GM18505 (cell line): ENCODE measurements around the gene SLC39A1.
"Not testable (repeated sequence)": the region's sequence is repeated elsewhere in the genome, so short reads cannot be mapped to it uniquely, and the experiment has no call there.

Experiments used
- ATAC-seq: cut with Tn5 transposase; IDR thresholded peaks from one replicate; pipeline ENCODE4 v1.9.1; 2021; ENCODE audit not compliant: unreplicated experiment
- POLR2A ChIP-seq: IDR thresholded peaks from 4 replicates; pipeline ENCODE4 v1.6.1; 2011; ENCODE audit warnings: borderline replicate concordance; ENCODE audit not compliant: insufficient read depth, insufficient read length; ENCODE audit errors: extremely low read depth

Gene SLC39A1, protein sequence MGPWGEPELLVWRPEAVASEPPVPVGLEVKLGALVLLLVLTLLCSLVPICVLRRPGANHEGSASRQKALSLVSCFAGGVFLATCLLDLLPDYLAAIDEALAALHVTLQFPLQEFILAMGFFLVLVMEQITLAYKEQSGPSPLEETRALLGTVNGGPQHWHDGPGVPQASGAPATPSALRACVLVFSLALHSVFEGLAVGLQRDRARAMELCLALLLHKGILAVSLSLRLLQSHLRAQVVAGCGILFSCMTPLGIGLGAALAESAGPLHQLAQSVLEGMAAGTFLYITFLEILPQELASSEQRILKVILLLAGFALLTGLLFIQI

DNA sequence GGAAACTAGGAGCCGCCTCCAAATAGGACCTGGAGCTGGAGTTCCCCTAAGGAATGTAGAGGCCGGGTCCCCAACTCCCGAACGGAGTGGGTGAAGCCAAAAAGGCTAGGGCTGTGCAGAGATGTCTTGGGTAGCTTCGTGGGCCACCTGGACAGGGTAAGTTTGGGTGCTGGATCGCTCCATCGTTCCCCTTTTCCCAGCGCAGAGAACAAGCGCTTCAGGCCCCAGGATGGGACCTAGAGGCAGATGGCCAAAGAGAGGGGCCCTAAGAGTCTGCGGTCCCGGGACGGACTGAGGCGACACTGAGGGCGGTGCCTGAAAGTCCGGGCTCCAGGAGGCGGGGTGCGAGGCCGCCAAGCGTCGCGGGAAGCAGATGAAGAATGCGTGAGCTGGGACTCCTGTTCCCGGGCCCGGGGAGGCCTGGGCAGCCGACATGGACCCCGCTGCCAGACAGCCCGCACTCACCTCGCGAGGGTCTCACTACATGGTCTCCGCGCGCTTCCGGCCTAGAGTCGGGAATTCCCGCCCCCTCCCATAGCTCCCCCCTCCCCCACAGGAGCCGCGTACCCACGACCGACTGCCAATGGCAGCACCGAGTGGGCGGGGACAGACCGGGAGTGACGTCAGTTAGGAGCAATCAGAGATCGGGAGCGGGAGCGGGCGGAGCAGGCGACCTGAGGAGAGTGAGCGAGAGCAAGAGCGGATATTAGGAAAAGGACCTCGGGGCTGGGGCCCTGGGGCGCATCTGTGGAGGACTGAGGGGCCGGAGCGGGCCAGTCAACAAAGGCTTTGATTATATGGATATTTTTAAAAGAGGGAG, at the start of gene SLC39A1:
Gene SLC39A1 (minus strand): TSS at position 508 of the 820 bp plus-strand sequence. CDS start 822 bp downstream, outside the sequence.
- peak; percentile 43 for ATAC-seq
- TF ChIP-seq POLR2A = peak; percentile 73

DNA sequence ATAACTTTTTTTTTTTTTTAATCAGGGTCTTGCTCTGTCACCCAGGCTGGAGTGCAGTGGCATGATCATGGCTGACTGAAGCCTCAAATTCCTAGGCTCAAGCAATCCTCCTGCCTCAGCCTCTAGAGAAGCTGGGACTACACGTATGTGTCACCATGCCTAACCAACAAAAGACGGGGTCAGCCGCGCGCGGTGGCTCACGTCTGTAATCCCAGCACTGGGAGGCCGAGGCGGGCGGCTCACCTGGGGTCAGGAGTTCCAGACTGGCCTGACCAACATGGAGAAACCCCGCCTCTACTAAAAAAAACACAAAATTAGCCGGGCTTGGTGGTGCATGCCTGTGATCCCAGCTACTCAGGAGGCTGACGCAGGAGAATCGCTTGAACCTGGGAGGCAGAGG, 49.2 kb upstream of the SLC39A1 start:
- ATAC-seq = not testable (repeated sequence)

DNA sequence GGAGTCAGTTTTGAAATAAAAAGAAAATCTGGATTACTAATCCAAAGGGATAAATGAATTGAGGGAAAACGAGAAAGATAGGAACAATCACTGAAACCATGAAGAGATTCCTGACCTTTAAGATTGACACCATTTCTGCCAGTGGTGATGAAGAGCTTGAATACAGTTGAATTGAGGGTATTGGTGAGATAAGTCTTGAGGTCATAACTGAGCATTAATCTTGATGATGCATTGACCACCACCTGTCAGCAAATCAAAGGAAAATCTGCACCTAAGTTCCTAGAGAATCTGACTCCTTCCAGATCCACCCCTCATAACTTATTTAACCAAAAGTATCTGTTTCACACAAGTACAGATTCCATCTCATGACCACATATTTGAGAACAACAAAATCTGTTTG, 48.8 kb upstream of the SLC39A1 start:
- no peak for ATAC-seq
- no peak for TF ChIP-seq POLR2A

DNA sequence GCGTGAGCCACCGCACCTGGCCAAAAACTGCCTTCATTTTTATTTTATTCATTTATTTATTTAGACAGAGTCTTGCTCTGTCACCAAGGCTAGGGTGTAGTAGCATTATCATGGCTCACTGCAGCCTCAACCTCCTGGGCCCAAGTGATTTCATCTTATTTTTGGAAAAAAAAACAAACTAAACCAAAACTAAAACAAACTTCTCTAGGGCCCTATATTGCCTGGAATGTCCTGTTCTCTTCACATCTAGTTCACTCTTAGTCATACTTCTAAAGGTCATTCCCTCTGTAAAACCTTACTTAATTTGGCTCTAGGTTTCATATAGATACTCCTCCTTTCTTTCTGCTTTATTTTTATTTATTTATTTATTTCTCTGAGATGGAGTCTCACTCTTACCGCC, 42.8 kb upstream of the SLC39A1 start:
- no peak for TF ChIP-seq POLR2A
- ATAC-seq = no peak

DNA sequence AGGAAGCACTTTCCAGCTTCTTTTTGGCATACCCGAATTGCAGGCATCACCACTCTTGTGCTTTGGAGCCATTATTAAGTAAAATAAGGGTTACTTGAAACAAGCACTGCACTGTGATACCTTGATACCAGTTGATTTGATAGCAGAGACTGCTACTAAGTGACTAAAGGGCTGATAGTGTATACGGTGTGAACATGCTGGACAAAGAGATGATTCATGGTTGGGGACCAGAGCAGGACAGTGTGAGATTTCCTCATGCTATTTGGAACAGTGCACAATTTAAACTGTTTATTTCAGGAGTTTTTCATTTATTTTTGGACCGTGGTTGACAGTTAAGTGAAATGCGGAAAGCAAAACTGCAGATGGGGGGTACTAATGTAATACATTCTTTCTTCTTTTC, 37.1 kb upstream of the SLC39A1 start:
- no peak for ATAC-seq
- no peak for TF ChIP-seq POLR2A

DNA sequence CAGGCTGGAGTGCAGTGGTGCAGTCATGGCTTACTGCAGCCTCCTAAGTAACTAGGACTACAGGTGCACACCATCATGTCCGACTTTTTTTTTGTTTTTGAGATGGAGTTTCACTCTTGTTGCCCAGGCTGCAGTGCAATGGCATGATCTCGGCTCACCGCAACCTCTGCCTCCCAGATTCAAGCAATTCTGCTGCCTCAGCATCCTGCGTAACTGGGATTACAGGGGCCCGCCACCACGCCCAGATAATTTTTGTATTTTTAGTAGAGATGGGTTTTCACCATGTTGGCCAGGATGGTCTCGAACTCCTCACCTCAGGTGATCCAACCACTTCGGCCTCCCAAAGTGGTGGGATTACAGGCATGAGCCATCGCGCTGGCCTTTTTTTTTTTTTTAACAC, 33.5 kb upstream of the SLC39A1 start:
- not testable (repeated sequence) for ATAC-seq

DNA sequence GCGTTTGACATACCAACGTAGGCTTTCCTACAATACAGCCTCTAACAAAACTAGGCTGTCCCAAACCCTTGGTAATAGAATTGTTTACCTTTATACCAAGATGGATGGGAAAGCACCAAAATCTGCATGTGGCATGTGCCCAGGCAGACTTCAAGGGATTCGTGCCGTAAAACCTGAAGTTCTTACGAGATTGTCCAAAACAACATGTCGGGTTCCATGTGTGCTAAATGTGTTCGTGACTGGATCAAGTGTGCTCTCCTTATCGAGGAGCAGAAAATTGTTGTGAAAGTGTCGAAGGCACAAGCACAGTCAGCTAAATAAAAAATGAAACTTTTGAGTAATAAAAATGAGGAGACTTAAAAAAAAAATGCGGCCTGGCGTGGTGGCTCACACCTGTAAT, 32.3 kb upstream of the SLC39A1 start:
- ATAC-seq = no peak
- no peak for TF ChIP-seq POLR2A

DNA sequence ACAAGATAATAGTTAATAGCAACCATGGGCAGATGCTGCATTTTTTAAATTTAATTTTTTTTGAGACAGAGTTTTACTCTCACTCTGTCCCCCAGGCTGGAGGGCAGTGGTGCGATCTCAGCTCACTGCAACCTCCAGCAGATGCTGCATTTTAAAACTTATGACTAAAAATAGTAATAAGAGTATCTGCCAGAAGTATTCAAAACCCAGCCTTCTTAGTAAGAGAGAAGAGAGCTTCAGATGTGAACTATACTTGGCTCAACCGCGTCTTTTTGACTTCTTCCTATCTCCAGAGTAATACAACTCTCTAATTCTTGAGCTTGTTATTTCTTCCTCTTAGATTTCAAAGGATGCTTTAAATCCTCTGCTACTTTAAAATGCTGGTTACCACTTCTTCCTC, 31.9 kb upstream of the SLC39A1 start:
- TF ChIP-seq POLR2A = no peak
- ATAC-seq = no peak

DNA sequence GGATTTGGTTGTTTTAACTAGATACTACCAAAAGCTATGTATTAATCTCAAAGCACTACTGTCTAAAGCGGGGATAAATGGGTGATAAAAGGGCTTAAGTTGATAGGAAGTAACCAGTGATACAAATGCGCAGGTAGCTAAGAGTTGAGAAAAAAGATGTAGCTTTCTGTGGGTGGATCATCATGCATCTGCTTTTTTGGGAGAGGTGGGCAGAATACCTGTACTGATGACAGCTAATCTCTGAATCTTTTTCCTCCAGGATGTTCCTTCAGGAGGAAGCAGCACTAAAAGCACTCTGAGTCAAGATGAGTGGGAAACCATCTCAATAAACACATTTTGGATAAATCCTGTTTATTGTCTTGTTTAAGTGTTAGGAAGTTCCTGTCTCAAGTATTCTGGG, 28.5 kb upstream of the SLC39A1 start:
- TF ChIP-seq POLR2A = no peak
- no peak for ATAC-seq

DNA sequence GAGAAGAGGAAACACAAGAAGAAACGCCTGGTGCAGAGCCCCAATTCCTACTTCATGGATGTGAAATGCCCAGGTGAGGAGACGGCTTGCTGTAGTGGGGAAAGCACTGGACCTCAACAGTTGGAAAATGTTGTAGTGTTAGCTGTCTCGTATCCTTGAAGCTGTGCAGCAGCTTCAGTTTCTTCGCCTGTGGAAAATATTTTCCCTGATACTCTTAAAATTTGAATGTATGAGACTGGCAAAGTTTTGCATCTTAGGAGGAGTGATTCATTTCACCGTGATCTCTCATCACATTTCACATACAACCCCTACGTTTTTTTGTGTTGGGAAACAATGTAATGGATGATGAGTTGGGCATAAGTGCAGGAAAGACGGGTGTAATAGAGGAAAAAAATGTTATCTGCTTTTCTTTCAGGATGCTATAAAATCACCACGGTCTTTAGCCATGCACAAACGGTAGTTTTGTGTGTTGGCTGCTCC, 27.9 kb upstream of the SLC39A1 start:
- ATAC-seq = no peak
- no peak for TF ChIP-seq POLR2A

DNA sequence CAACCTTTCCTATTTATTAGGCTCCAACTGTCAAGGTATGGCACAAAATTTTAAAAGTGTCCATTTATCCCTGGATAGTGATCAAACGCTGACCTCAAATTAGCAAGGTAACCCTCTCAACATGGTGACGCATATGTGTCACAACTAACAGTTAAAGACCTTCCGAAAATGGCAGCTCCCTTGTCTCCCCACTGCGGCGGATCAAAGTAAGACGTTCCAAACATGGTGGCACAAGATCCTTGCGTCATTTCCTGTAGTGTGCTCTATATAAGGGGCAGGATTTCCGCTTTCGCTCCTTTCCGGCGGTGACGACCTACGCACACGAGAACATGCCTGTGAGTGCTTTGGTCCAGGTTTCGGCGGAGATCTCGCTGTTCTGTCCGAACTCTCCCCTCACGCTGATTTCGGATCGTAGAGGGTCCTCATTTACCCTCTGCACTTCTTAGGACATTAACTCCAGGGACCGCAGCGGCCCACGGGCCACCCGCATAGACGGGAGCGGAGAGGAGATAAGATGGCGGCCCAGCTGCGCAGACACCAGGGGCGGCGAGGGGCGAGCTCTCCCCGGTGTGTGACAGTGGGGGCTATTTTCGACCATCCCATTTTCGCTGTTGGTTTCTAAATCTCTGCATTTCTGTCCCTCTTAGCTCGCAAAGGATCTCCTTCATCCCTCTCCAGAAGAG, 27.3 kb upstream of the SLC39A1 start, which contains the start of gene RPS27:
Gene RPS27 (plus strand): TSS at position 295 of the 683 bp plus-strand sequence. CDS start 35 bp downstream, at position 330.
- peak; percentile 67 for ATAC-seq
- peak; percentile 100 for TF ChIP-seq POLR2A

DNA sequence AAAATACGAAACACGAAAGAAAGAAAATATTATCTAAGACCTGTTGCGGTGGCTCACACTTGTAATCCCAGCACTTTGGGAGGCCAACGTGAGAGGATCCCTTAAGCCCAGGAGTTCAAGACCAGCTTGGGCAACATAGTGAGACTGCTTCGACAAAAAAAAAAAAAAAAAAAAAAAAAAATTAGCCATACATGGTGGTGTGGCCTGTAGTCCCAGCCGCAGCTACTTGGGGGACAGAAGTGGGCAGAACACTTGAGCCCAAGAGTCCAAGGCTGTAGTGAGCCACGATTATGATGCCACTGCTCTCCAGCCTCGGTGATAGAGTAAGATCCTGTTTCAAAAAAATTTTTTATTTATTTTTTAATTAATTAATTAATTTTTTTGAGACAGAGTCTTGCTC, 24.3 kb upstream of the SLC39A1 start:
- no peak for ATAC-seq
- TF ChIP-seq POLR2A = no peak

DNA sequence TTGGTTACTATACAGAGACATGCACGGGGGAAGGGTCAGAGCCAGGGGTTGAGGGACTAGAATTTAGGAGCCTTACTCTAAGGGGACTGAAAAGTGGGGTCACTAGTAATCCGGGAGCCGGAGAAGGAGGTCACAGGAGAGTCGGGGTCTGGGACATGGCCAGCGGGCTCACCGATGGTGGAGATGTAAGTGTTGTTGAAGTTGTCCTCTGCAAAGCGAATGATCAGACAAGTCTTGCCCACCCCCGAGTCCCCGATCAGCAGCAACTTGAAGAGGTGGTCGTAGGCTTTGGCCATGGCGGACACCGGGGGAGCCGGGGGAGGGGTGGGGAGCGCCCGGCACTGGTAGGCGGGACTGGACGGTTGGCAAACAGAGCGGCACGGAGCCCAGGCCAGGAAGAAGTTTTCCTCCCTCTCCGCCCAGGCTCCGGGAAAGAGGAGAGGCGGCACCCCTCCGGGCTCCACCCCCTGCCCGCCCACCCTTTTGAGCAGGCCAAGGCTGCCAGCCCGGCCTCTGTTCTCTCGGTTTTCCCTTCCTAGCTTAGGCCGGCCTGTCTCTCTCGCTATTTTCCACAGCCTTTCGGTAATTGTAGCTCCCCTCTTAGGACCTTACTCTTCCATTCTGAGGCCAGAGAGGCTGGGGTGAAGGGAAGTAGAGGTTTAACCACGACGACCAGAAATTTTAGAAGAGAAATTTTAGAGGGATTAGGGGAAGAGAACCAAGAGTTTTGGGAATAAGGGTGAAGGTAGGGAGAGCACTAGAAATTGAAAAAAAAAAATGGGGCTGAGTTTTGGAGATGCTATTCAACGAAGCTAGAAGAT, 22.8 kb upstream of the SLC39A1 start, which contains the start of gene RAB13:
Gene RAB13 (minus strand): TSS at position 399 of the 821 bp plus-strand sequence. CDS start 103 bp downstream, at position 296.
- no peak for TF ChIP-seq POLR2A
- no peak for ATAC-seq
